ENCODE data around the gene EXOC6.
A peak's percentile ranks its signal among the peaks of the same experiment; 100 is the strongest.

The EXOC6 gene

DNA sequence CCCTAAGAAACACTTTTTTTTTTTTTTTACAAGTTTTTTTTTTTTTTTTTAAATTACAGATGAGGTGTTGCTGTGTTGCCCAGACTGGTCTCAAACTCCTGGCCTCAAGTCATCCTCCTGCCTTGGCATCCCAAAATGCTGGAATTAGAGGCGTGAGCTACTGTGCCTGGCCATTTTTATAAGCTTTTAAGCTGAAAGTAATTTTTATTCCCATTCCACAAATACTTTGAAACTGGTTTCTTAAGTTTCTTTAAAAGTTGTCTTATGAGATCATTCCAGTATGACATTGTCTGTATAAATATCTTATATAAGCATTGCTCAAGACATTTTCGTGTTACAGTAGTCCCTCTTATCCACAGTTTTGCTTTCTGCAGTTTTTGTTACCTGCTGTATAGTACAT, 150.9 kb downstream of the EXOC6 start:
- ChIA-PET CTCF (interaction anchor here (0.6 to 0.7 kb wide), 2 partner anchors 11 to 188 kb away, joined by 3 read pairs; no protein-coding TSS in a partner anchor), POLR2A (ENCODE audit: low non-redundant PET) (interaction anchor here (0.6 kb wide), 1 partner anchor 271 kb away, joined by 3 read pairs; no protein-coding TSS in a partner anchor)
- DNase-seq (ENCODE audit: low spot score), result no peak
- TF ChIP-seq CTCF (conservative IDR thresholded peaks at IDR 0.05; ENCODE audit: low read depth), result no peak
- no peak overlapping the region for H3K27ac ChIP-seq

DNA sequence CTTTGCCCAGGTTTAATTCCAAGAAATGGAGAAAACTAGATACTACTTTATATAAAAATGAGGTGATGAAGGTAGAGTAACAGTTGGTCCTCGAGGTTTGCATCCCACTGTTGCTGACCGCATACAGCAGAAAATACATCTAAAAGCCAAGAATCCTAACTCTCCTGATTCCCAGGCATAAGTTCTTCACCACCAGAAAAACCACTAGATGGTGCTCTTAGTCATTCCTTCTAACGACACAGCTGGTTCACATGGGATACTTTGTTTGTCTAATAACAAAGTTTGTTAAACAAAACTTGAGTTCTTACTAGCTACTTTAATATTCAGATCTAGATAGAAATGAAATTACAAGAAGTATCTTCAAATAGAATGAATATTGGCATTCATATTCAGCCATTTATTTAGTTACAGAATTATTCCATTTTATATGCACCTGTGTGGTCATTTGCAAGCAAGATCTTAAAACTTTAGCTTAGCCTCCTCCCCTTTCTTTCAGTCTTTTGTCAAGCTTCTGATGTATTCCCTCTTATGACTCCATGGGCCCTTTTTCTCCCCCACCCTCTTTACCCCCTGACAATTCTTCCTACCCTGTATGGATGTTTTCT, 158.2 kb downstream of the EXOC6 start:
- DNase-seq (ENCODE audit: low spot score), result peak; percentile 56
- TF ChIP-seq CTCF (conservative IDR thresholded peaks at IDR 0.05; ENCODE audit: low read depth), result peak; percentile 75
- POLR2A ChIA-PET (ENCODE audit: low non-redundant PET), result no interaction called here
- CTCF ChIA-PET, result interaction anchor here (0.6 to 1.3 kb wide), 15 partner anchors 9 to 1258 kb away, joined by 3 to 8 read pairs (median 3); no protein-coding TSS in a partner anchor
- no peak overlapping the region for H3K27ac ChIP-seq

DNA sequence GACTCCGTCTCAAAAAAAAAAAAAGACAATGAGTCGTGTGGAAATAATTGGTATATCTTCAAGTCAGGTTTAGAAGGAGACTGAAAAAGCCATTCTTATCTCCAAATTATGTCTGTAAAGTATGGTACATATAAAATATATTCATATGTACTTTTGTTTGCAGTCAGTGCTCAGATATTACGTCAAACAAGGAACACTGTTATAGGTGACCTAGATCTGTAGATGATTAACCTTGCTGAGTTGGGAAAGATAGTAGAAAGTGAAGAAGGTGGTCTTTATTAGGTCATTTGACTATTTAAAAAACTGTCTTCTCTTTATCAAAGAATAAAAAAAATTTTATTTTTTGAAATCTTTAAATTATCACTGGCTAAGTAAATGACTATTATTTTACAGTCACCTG, 167.4 kb downstream of the EXOC6 start:
- ChIA-PET CTCF (interaction anchor here (1.0 kb wide), 1 partner anchor 23 kb away, joined by 4 read pairs; no protein-coding TSS in a partner anchor), POLR2A (ENCODE audit: low non-redundant PET) (interaction anchor here (0.7 kb wide), 1 partner anchor 680 kb away, joined by 5 read pairs; no protein-coding TSS in a partner anchor)
- no peak for DNase-seq (ENCODE audit: low spot score)
- TF ChIP-seq CTCF (conservative IDR thresholded peaks at IDR 0.05; ENCODE audit: low read depth), result no peak
- H3K27ac ChIP-seq, result no peak overlapping the region

DNA sequence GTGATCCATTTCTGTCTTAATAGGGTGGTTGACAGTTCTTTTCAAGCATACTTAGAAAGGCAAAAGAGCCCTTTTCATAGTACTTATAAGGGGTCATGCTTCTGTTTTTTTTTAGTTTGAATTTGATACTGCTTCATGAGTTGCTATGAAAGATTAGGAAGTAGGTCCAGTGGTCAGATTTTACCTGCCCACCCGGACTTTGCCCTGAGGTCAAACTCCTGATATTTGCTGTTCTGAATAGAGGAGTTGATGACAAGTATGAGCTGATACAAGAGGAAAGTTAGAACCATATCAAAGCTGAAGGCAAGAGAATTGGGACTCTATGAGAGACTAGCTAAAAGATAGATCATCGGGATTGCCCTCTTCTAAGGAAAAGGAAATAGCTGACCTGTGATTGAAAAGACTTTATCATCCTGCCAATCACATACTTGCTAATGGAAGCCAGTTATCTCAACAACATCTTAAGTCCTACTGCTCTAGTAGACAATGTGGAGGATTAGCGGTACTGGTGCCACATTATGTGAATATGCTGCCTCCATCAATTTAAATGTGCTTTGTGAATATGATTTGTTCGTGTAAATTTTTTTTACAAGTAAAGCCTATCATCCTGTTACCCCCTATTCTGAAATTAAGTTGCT, 174.8 kb downstream of the EXOC6 start:
- POLR2A ChIA-PET (ENCODE audit: low non-redundant PET), result no interaction called here
- no peak for DNase-seq (ENCODE audit: low spot score)
- CTCF ChIA-PET, result no interaction called here
- TF ChIP-seq CTCF (conservative IDR thresholded peaks at IDR 0.05; ENCODE audit: low read depth), result no peak
- H3K27ac ChIP-seq, result no peak overlapping the region

DNA sequence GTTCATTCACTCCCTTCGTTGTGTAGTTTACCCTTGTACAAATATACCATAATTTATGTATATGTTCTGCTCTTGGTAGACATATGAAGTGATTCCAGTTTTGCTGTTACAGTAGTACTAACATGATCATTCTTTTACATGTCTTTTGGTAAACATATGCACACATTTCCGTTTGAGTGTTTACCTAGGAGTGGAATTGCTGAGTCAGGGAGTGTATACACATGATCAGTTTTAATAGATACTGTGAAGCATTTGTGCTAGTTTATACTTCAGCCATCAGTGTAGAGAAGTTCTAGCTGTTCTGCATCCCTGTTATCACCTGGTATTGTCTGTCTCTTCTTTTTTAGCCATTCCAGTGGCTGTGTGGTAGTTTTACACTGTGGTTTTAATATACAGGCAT, 177.8 kb downstream of the EXOC6 start:
- no peak for DNase-seq (ENCODE audit: low spot score)
- POLR2A ChIA-PET (ENCODE audit: low non-redundant PET), result no interaction called here
- CTCF ChIA-PET, result no interaction called here

GRCh38 chr10:93027508-93027907, 179.2 kb downstream of the EXOC6 start:
- no peak for TF ChIP-seq CTCF (conservative IDR thresholded peaks at IDR 0.05; ENCODE audit: low read depth)
- no peak for DNase-seq (ENCODE audit: low spot score)
- no peak overlapping the region for H3K27ac ChIP-seq
- ChIA-PET CTCF (no interaction called here), POLR2A (ENCODE audit: low non-redundant PET) (no interaction called here)

More for the DNA sequence above, 177.8 kb downstream of the EXOC6 start:
- H3K27ac ChIP-seq, result no peak overlapping the region
- no peak for TF ChIP-seq CTCF (conservative IDR thresholded peaks at IDR 0.05; ENCODE audit: low read depth)

Measured in RWPE1 (cell line).